H1 (cell line): ENCODE results near the gene HEATR1. TPM values are rescaled to one million over a fixed set of nuclear protein-coding genes. Genes with fewer than 3 reads are reported as not detected.

Experiments
- CTCF ChIA-PET: fragments of 300-600 bp; sonication (Branson Sonifier 250); formaldehyde crosslinking; loops from one replicate; lab custom pipeline; 2021; ENCODE audit not compliant: partially characterized antibody; lab: Charles Lee
- POLR2A ChIA-PET: fragments of 300-600 bp; sonication (Branson Sonifier 250); formaldehyde crosslinking; loops from one replicate; lab custom pipeline; 2021; ENCODE audit warnings: inconsistent platforms; ENCODE audit not compliant: partially characterized antibody; lab: Charles Lee
- DNase-seq, 2 experiments: peaks; one replicate each; pipeline versions ENCODE4 v3.0.0 to v3.0.0-alpha.2; 2010 to 2022; ENCODE audit warnings: low spot score in 2 of 2, low read depth in 1 of 2, mixed read lengths in 1 of 2
- FAIRE-seq: peaks from 2 replicates; lab custom pipeline; 2011; peaks lifted over from hg19 to GRCh38; lab: Jason Lieb, UNC
- H2AFZ ChIP-seq: 2 replicates; pipeline ENCODE4 v1.8.1; 2012; ENCODE audit warnings: low read length, inconsistent platforms
- H2AK5ac ChIP-seq: 2 replicates; pipeline ENCODE4 v1.6.1; 2013; ENCODE audit warnings: low read depth, low read length
- H2BK120ac ChIP-seq: replicated peaks from 2 replicates; pipeline ENCODE3; 2013; ENCODE audit warnings: low read depth, low read length, inconsistent platforms
- H2BK12ac ChIP-seq: 2 replicates; pipeline ENCODE4 v1.6.1; 2013; ENCODE audit warnings: low read depth, low read length
- H2BK15ac ChIP-seq: 2 replicates; pipeline ENCODE4 v1.6.1; 2013; ENCODE audit warnings: low read length
- H2BK20ac ChIP-seq: 2 replicates; pipeline ENCODE4 v1.6.1; 2013; ENCODE audit warnings: low read length
- H2BK5ac ChIP-seq: 2 replicates; pipeline ENCODE4 v1.6.1; 2013; ENCODE audit warnings: low read depth, low read length
- H3K14ac ChIP-seq: 2 replicates; pipeline ENCODE4 v1.6.1; 2013; ENCODE audit warnings: inconsistent platforms; ENCODE audit not compliant: insufficient read length
- H3K18ac ChIP-seq: 2 replicates; pipeline ENCODE4 v1.6.1; 2013; ENCODE audit warnings: low read length; ENCODE audit errors: extremely low read depth
- H3K23ac ChIP-seq: 2 replicates; pipeline ENCODE4 v1.6.1; 2013; ENCODE audit warnings: inconsistent platforms; ENCODE audit not compliant: insufficient read length
- H3K23me2 ChIP-seq: 2 replicates; pipeline ENCODE4 v1.6.1; 2013; ENCODE audit warnings: low read depth, low read length
- H3K27ac ChIP-seq: 2 replicates; pipeline ENCODE4 v1.6.1; 2011; ENCODE audit warnings: low read depth, low read length, inconsistent platforms
- H3K27me3 ChIP-seq, 4 experiments: replicated peaks in 1 of 4; 1 replicate in 1 of 4; 2 replicates in 3 of 4; pipeline versions ENCODE4 v1.6.1 to v1.8.1; 2011 to 2013; ENCODE audit warnings: low read length in 3 of 4, mild to moderate bottlenecking in 3 of 4, inconsistent platforms in 2 of 4, mixed read lengths in 2 of 4, moderate library complexity in 1 of 4; ENCODE audit not compliant: control insufficient read depth in 3 of 4, insufficient read depth in 3 of 4; ENCODE audit errors: extremely low read depth in 1 of 4
- H3K36me3 ChIP-seq, 4 experiments: 2 replicates each; pipeline versions ENCODE4 v1.6.1 to v1.8.1; 2011 to 2013; ENCODE audit warnings: mild to moderate bottlenecking in 4 of 4, low read length in 3 of 4, moderate library complexity in 2 of 4, control low read depth in 1 of 4, inconsistent platforms in 1 of 4; ENCODE audit not compliant: insufficient read depth in 4 of 4, control insufficient read depth in 2 of 4
- H3K4ac ChIP-seq: replicated peaks from 2 replicates; pipeline ENCODE3; 2013; ENCODE audit warnings: low read length, low read depth, mixed read lengths, inconsistent platforms; ENCODE audit not compliant: insufficient read length
- H3K4me1 ChIP-seq, 4 experiments: replicated peaks in 1 of 4; 1 replicate in 1 of 4; 2 replicates in 3 of 4; pipeline versions ENCODE4 v1.6.1 to v1.8.1; 2011 to 2013; ENCODE audit warnings: low read length in 3 of 4, inconsistent platforms in 2 of 4, mixed read lengths in 1 of 4; ENCODE audit not compliant: insufficient read depth in 4 of 4, control insufficient read depth in 3 of 4
- H3K4me2 ChIP-seq, 2 experiments: 2 replicates each; pipeline versions ENCODE4 v1.6.1 to v1.8.1; 2011 to 2013; ENCODE audit warnings: low read depth in 2 of 2, low read length in 2 of 2, control low read depth in 1 of 2, inconsistent platforms in 1 of 2, mild to moderate bottlenecking in 1 of 2; ENCODE audit not compliant: insufficient read depth in 1 of 2
- H3K4me3 ChIP-seq, 4 experiments: fragments of 200-600, 300-600 bp in 1 of 4; sonication (generic), shearing (Covaris generic), sonication (Bioruptor Twin) in 1 of 4; 2 replicates each; pipeline versions ENCODE4 v1.5.1 to v1.8.1; 2011 to 2016; ENCODE audit warnings: low read length in 4 of 4, low read depth in 3 of 4, control low read depth in 2 of 4, inconsistent platforms in 2 of 4, mild to moderate bottlenecking in 2 of 4, mixed read lengths in 1 of 4, moderate library complexity in 1 of 4; ENCODE audit not compliant: insufficient read depth in 2 of 4; ENCODE audit errors: extremely low read depth in 1 of 4
- H3K56ac ChIP-seq: replicated peaks from 2 replicates; pipeline ENCODE3; 2013; ENCODE audit warnings: low read depth, mild to moderate bottlenecking, mixed read lengths, low read length, inconsistent platforms; ENCODE audit not compliant: insufficient read length
- H3K79me1 ChIP-seq: 2 replicates; pipeline ENCODE4 v1.6.1; 2013; ENCODE audit warnings: low read depth, low read length, control low read depth
- H3K79me2 ChIP-seq, 2 experiments: 2 replicates each; pipeline versions ENCODE4 v1.6.1 to v1.8.1; 2012 to 2013; ENCODE audit warnings: low read length in 2 of 2, mild to moderate bottlenecking in 2 of 2, inconsistent platforms in 1 of 2; ENCODE audit not compliant: insufficient read depth in 2 of 2, control insufficient read depth in 1 of 2
- H3K9ac ChIP-seq, 4 experiments: replicated peaks in 1 of 4; 1 replicate in 1 of 4; 2 replicates in 3 of 4; pipeline versions ENCODE4 v1.6.1 to v1.8.1; 2011 to 2013; ENCODE audit warnings: low read depth in 3 of 4, low read length in 3 of 4, control low read depth in 2 of 4, mild to moderate bottlenecking in 2 of 4, moderate library complexity in 2 of 4, inconsistent platforms in 1 of 4; ENCODE audit errors: extremely low read depth in 1 of 4
- H3K9me3 ChIP-seq, 2 experiments: 2 replicates each; pipeline versions ENCODE4 v1.6.1 to v1.8.1; 2012 to 2013; ENCODE audit warnings: mild to moderate bottlenecking in 2 of 2, moderate library complexity in 2 of 2, control low read depth in 1 of 2, inconsistent platforms in 1 of 2, low read depth in 1 of 2, low read length in 1 of 2, mixed read lengths in 1 of 2; ENCODE audit not compliant: insufficient read depth in 2 of 2
- H4K20me1 ChIP-seq, 2 experiments: replicated peaks in 1 of 2; 2 replicates each; pipeline versions ENCODE3 to v1.8.1; 2011 to 2013; ENCODE audit warnings: inconsistent platforms in 2 of 2, low read length in 2 of 2, mild to moderate bottlenecking in 1 of 2; ENCODE audit not compliant: insufficient read depth in 2 of 2, control insufficient read depth in 1 of 2
- H4K5ac ChIP-seq: 2 replicates; pipeline ENCODE4 v1.6.1; 2013; ENCODE audit warnings: low read length, low read depth, mixed read lengths, inconsistent platforms; ENCODE audit not compliant: insufficient read length
- H4K8ac ChIP-seq: 2 replicates; pipeline ENCODE4 v1.8.0; 2013; ENCODE audit warnings: mild to moderate bottlenecking, moderate library complexity, low read length, inconsistent platforms; ENCODE audit not compliant: insufficient read depth; ENCODE audit errors: extremely low read depth
- H4K91ac ChIP-seq: replicated peaks from 2 replicates; pipeline ENCODE3; 2013; ENCODE audit warnings: low read length, mixed read lengths, inconsistent platforms; ENCODE audit not compliant: insufficient read length
- CHD2 ChIP-seq: IDR thresholded peaks from 2 replicates; pipeline ENCODE4 v1.6.1; 2012; ENCODE audit warnings: low read length, improper control_type of control experiment
- SP1 ChIP-seq: IDR thresholded peaks from 2 replicates; pipeline ENCODE4 v1.6.1; 2011; ENCODE audit warnings: low read depth, low read length
- YY1 ChIP-seq: IDR thresholded peaks from 2 replicates; pipeline ENCODE4 v1.6.1; 2011; ENCODE audit warnings: low read depth, mild to moderate bottlenecking, low read length
- WGBS, 2 experiments: shearing (Covaris generic) in 1 of 2; methylation state at CpG; one replicate each; pipeline versions ENCODE4 v1.1.6 to v1.1.7; 2013 to 2015; ENCODE audit warnings: low lambda C conversion rate in 2 of 2, mixed read lengths in 2 of 2, inconsistent platforms in 1 of 2, low coverage in 1 of 2, missing lambda C conversion rate in 1 of 2; ENCODE audit not compliant: insufficient replicate concordance in 2 of 2, insufficient coverage in 1 of 2, insufficient read length in 1 of 2; ENCODE audit errors: extremely low coverage in 1 of 2, missing lambda C conversion rate in 1 of 2; 5-methylcytosine and 5-hydroxymethylcytosine counted together
- polyA plus RNA-seq, 7 experiments: library from polyadenylated mRNA; depleted of rRNA in 3 of 7; stranded (reverse) in 5 of 7; unstranded in 2 of 7; fragments of >200 nt in 5 of 7; fragments of 200-250 nt in 2 of 7; gene quantifications; 1 replicate in 5 of 7; 2 replicates in 1 of 7; 4 replicates in 1 of 7; pipeline versions ENCODE4 v1.2.1 to v1.2.3, GENCODE V29; 2011 to 2013; ENCODE audit warnings: missing spikeins in 2 of 7, mixed read lengths in 2 of 7
- total RNA-seq: library from RNA; stranded (reverse); fragmentation: NEBNext Ultra II Directional; extraction: Animal tissue kit (Norgen Biotek cat#: 25700); gene quantifications from 2 replicates; pipeline ENCODE4 v1.2.1, GENCODE V29; 2021

Gene HEATR1
- total and polyA plus RNA-seq, 2 of the 8 experiments (the other 6 are each of a cell fraction or from before 2014, with no cell fraction given) = 13.0 to 95.8 TPM

DNA sequence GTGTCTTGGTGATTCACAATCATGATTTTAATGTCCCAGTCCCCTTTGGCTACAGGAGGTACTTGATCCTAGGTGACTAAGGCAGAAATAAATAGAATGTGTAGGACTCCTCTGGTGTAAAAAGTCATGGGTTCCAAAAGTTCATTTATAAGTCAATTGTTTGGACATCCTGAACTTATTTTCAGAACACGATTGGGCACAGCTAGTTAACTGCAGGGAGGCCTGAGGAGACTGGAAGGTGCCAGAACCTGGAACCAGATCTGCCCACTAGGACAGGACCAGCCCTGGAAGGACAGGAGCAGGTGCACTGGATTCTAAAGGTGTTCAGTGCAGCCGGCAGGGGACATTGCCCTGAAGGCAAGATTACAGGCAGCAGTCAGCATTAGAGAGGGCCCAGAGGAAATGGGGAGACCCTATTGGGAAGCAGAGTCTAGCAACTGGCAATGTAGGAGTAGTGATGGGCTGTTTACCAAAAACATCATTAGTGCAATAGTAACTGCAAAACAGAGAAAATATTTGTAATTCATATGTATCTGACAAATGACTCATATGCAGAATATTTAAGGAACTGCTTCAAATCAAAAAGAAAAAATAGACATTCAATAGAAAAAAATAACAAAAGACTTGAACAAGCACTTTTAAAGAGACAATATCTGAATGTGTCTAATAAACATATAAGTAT, 23.6 kb upstream of the HEATR1 start:
- no peak overlapping the region for H2BK120ac ChIP-seq
- no peak overlapping the region for H4K91ac ChIP-seq
- H2AK5ac ChIP-seq = no peak overlapping the region
- ChIA-PET CTCF (interaction anchor here (0.6 to 1.1 kb wide), 2 partner anchors 14 to 132 kb away, joined by 3 to 4 read pairs; no protein-coding TSS in a partner anchor), POLR2A (no interaction called here)
- peaks cover 4 to 7% of the 10 kb centered on the region in 2 experiments; a peak in 2 of 4 replicates for H3K9me3 ChIP-seq
- no peak overlapping the region for H3K9ac ChIP-seq
- no peak overlapping the region for H3K14ac ChIP-seq
- H4K8ac ChIP-seq = no peak overlapping the region
- no peaks in the 10 kb centered on the region for H4K20me1 ChIP-seq
- H3K18ac ChIP-seq = no peak overlapping the region
- H3K4me3 ChIP-seq = no peak overlapping the region
- no peak overlapping the region for H3K4ac ChIP-seq
- H3K36me3 ChIP-seq = no peaks in the 10 kb centered on the region
- H2BK20ac ChIP-seq = no peak overlapping the region
- H2AFZ ChIP-seq = no peak overlapping the region
- no peak overlapping the region for H3K23ac ChIP-seq
- no peaks in the 10 kb centered on the region for H3K4me1 ChIP-seq
- no peak overlapping the region for H2BK15ac ChIP-seq
- H2BK12ac ChIP-seq = no peak overlapping the region; the same call in 1 of the 2 replicates
- H4K5ac ChIP-seq = no peak overlapping the region
- H3K56ac ChIP-seq = no peak overlapping the region
- no peak overlapping the region for H2BK5ac ChIP-seq
- DNase-seq (no peak), FAIRE-seq (no peak)
- 82% methylated on average over 2 of the region's 2 CpGs; no CpG with 5 or more reads in 1 of the 2 experiments for WGBS, 2 experiments
- H3K23me2 ChIP-seq = no peaks in the 10 kb centered on the region
- H3K27me3 ChIP-seq = no peaks in the 10 kb centered on the region
- no peak overlapping the region for H3K27ac ChIP-seq
- no peaks in the 10 kb centered on the region for H3K79me2 ChIP-seq
- no peak overlapping the region for H3K4me2 ChIP-seq
- H3K79me1 ChIP-seq = no peaks in the 10 kb centered on the region
- TF ChIP-seq CHD2 (no peak), SP1 (no peak), YY1 (no peak)
